T-helper 17 cell (primary cell): Measurements from ENCODE around the gene TSPYL4. TPM values are rescaled to one million over a fixed set of nuclear protein-coding genes. Genes with fewer than 3 reads are reported as not detected.

Experiments used
- ATAC-seq: fragments of 150-1000 bp; cut with Tn5 transposase; 2 replicates; pipeline ENCODE4 v1.10.0; 2021; ENCODE audit warnings: mild to moderate bottlenecking, moderate library complexity
- DNase-seq, 3 donors: peaks; one replicate each; pipeline versions ENCODE4 v3.0.0 to v3.0.0-alpha.2; 2020 to 2021
- H3K9me3 ChIP-seq: one replicate; pipeline ENCODE4 v1.7.0; 2013; ENCODE audit warnings: low read length, mild to moderate bottlenecking; ENCODE audit not compliant: control insufficient read depth, poor library complexity, severe bottlenecking
- H3K27ac Mint-ChIP-seq: one replicate; pipeline ENCODE4 v1.8.0; 2022; ENCODE audit warnings: mild to moderate bottlenecking, moderate library complexity, mixed read lengths
- H3K27me3 Mint-ChIP-seq: one replicate; pipeline ENCODE4 v1.8.0; 2022; ENCODE audit warnings: mixed read lengths
- H3K36me3 Mint-ChIP-seq: one replicate; pipeline ENCODE4 v1.8.0; 2022; ENCODE audit warnings: low read depth, mixed read lengths
- H3K4me1 Mint-ChIP-seq: one replicate; pipeline ENCODE4 v1.8.0; 2022; ENCODE audit warnings: mild to moderate bottlenecking, mixed read lengths
- H3K4me3 Mint-ChIP-seq: one replicate; pipeline ENCODE4 v1.8.0; 2022; ENCODE audit warnings: mild to moderate bottlenecking, moderate library complexity, mixed read lengths
- total RNA-seq, 4 donors: library from RNA in 2 of 4; stranded (reverse) in 2 of 4; gene quantifications; one replicate each; pipeline ENCODE4 v1.2.3 and lab custom pipeline; 2022 to 2026

Gene TSPYL4
- total RNA-seq, 2 donors from 2014 or later: 45.8 to 56.5 TPM

- H3K36me3 Mint-ChIP-seq: peaks cover 7% of the 10 kb centered on the region
- no peak for ATAC-seq
- no peaks in the 10 kb centered on the region for H3K27me3 Mint-ChIP-seq
- DNase-seq: no peak
- H3K4me3 Mint-ChIP-seq: no peak overlapping the region
- H3K27ac Mint-ChIP-seq: peak overlapping the region; percentile 41
- no peaks in the 10 kb centered on the region for H3K9me3 ChIP-seq
- peaks cover 25% of the 10 kb centered on the region for H3K4me1 Mint-ChIP-seq
Measured at GRCh38 chr6:116282698-116283097, 28.8 kb upstream of the TSPYL4 start.

DNA sequence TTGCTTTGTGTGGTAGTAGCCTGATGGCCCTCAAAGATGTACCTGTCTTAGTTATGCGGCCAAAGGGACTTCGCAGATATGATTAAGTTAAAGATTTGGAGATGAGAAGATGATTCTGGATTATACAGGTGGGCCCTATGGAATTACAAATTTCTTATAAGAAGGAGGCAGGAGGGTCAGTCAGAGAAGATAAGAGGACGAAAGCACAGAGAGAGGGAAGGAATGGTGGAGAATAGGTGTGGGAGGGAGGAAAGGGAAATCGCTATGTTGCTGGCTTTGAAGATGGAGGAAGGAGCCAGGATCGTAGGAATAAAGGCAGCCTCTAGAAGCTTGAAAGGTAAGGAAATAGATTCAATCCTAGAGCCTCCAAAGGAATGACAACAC is 27.1 kb upstream of the TSPYL4 start:
- peaks cover 34% of the 10 kb centered on the region for H3K4me1 Mint-ChIP-seq

DNA sequence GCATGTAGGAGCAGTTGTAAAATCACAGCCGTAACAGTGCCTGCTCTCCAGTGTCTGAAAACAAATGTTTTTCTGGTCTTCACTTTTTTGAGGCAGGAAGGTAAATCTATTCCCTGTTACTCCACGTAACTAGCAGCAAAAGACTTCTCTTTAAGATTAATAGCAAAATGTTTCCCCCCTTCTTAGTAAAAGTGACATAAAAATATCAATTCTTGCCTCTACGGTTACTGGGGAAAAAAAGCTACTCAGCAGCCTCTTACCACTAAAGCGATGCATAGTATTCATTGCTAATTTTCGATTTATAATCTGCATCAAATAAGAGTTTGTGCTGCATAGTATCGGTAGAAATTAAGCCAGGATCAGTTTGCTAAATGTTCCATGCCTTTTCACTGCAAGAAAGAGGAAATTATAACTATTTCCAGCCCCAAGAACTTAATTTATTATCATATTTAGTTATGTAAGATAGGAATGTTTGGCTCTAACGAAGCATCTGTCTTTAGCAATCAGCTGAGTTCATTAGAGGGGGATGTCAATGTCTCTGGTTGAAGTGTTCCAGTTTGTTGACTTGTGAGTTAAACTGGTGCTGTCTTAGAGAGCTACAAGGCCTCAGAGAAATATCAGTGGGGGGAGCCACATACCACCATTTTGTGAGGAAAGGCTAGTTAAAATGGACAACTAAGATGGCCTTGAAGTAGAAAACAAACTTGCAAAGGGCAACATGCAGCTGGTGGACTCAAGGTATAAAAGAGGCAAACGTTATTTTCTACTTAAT is 26.5 kb upstream of the TSPYL4 start:
- peak overlapping the region; percentile 98 for H3K27ac Mint-ChIP-seq
- no peaks in the 10 kb centered on the region for H3K27me3 Mint-ChIP-seq
- ATAC-seq (no peak), DNase-seq (no peak)
- H3K36me3 Mint-ChIP-seq: peaks cover 17% of the 10 kb centered on the region
- H3K9me3 ChIP-seq: no peaks in the 10 kb centered on the region
- H3K4me1 Mint-ChIP-seq: peaks cover 38% of the 10 kb centered on the region
- H3K4me3 Mint-ChIP-seq: peak overlapping the region; percentile 99

More for the DNA sequence above, 27.1 kb upstream of the TSPYL4 start:
- H3K27me3 Mint-ChIP-seq: no peaks in the 10 kb centered on the region
- no peaks in the 10 kb centered on the region for H3K9me3 ChIP-seq
- DNase-seq (no peak), ATAC-seq (no peak)
- H3K27ac Mint-ChIP-seq: peak overlapping the region; percentile 98
- peak overlapping the region; percentile 99 for H3K4me3 Mint-ChIP-seq
- H3K36me3 Mint-ChIP-seq: peaks cover 15% of the 10 kb centered on the region

DNA sequence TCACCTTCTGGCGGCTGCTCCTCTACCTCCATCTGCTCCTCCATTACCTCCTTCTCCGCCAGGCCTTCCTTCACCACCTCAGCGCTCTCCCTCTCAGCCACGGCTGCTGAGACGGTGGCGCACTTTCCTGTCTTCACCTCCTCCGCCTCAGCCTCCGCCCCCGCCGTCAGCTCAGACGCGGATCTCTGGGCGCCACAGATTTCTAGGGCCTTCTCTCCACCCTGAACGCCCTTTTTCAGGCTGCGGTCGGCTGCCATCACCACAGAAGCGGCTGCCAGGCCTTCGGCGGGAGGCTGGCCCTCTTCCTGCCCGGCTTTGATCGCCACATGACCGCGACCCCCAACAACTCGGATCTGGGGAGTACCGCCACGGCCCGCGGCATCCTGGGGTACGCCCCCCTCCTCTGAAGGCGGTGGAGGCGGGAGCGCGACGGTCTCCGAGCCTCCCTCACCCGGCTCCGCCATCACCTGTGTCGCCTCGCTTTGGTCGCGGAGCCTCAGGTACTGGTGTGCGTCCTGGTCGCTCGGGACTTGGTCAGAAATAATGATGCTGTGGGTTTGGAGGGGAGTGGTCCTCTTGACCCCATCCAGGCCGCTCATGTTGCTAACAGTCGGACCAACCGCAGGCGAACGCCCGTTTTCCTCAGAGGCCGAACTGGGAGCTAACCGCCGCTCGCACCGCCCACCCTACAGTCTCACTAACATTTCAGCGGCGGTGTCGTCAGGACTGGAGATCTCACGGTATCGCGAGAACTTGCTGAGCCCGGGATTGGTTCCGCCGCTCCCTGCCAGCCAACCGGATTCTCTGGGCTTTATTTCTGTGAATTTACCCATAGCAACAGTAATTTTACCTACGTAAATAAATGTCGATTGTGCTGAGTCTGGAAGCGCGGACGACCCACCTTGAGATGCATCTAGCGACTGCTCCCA is 25.6 kb upstream of the TSPYL4 start, which contains the start of gene TSPYL1:
TSS of gene TSPYL1 (minus strand) at position 699 of the 929 bp plus-strand sequence. CDS start at position 599, 100 bp downstream.
- H3K27me3 Mint-ChIP-seq: no peaks in the 10 kb centered on the region
- H3K36me3 Mint-ChIP-seq: peaks cover 17% of the 10 kb centered on the region
- peaks cover 42% of the 10 kb centered on the region for H3K4me1 Mint-ChIP-seq
- no peaks in the 10 kb centered on the region for H3K9me3 ChIP-seq
- peak within 1 kb of the TSS; percentile 98 for H3K27ac Mint-ChIP-seq
- DNase-seq (peak; percentile 81 to 89 (median 89)), ATAC-seq (peak; percentile 88)
- H3K4me3 Mint-ChIP-seq: peak within 1 kb of the TSS; percentile 99

- Mint-ChIP-seq H3K27ac (peak overlapping the region; percentile 98), H3K4me3 (peak overlapping the region; percentile 99), H3K36me3 (peaks cover 17% of the 10 kb centered on the region), H3K4me1 (peaks cover 47% of the 10 kb centered on the region), H3K27me3 (no peaks in the 10 kb centered on the region)
- no peaks in the 10 kb centered on the region for H3K9me3 ChIP-seq
- DNase-seq (peak in 1 of 3 donors; percentile 11), ATAC-seq (no peak)
Measured at GRCh38 chr6:116278854-116279231, 25.0 kb upstream of the TSPYL4 start.

GRCh38 chr6:116278481-116278829 is 24.6 kb upstream of the TSPYL4 start:
- ATAC-seq (no peak), DNase-seq (peak in 1 of 3 donors; percentile 5)
- no peaks in the 10 kb centered on the region for H3K27me3 Mint-ChIP-seq
- H3K36me3 Mint-ChIP-seq: peaks cover 17% of the 10 kb centered on the region
- no peaks in the 10 kb centered on the region for H3K9me3 ChIP-seq
- H3K4me1 Mint-ChIP-seq: peaks cover 47% of the 10 kb centered on the region
- H3K27ac Mint-ChIP-seq: peak overlapping the region; percentile 98
- peak overlapping the region; percentile 99 for H3K4me3 Mint-ChIP-seq

DNA sequence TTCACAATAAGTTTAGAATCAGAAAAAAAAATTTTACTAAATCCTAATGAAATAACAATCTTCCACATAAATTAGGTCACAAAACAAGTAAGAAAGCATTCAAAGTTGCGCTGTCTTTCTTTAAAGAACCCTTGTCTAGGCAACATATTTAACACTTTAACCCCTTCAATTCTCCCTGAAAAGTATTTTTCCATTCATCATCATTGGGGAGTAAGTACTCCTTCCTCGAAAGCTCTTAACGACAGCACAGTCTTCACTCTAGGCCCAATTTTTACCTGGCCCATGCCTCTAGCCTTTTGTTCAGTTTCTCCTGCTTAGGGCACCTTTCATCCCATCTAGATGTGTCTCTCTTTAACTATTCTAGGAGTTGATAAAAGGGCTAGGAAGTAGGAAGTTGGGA is 23.2 kb upstream of the TSPYL4 start:
- no peak for DNase-seq
- Mint-ChIP-seq H3K36me3 (peaks cover 17% of the 10 kb centered on the region), H3K4me3 (peak overlapping the region; percentile 99), H3K4me1 (peaks cover 47% of the 10 kb centered on the region), H3K27ac (peak overlapping the region; percentile 98), H3K27me3 (no peaks in the 10 kb centered on the region)
- no peaks in the 10 kb centered on the region for H3K9me3 ChIP-seq
- ATAC-seq: no peak

GRCh38 chr6:116271149-116271708 is 17.4 kb upstream of the TSPYL4 start:
- H3K27ac Mint-ChIP-seq: peak overlapping the region; percentile 43
- no peaks in the 10 kb centered on the region for H3K27me3 Mint-ChIP-seq
- DNase-seq (no peak), ATAC-seq (no peak)
- peaks cover 31% of the 10 kb centered on the region for H3K4me1 Mint-ChIP-seq
- peaks cover 5% of the 10 kb centered on the region for H3K36me3 Mint-ChIP-seq
- no peaks in the 10 kb centered on the region for H3K9me3 ChIP-seq
- no peak overlapping the region for H3K4me3 Mint-ChIP-seq

GRCh38 chr6:116268589-116269293 is 14.9 kb upstream of the TSPYL4 start:
- DNase-seq: no peak
- peaks cover 5% of the 10 kb centered on the region for H3K36me3 Mint-ChIP-seq
- no peaks in the 10 kb centered on the region for H3K9me3 ChIP-seq
- H3K4me3 Mint-ChIP-seq: no peak overlapping the region
- H3K27ac Mint-ChIP-seq: peak overlapping the region; percentile 21
- H3K4me1 Mint-ChIP-seq: peaks cover 19% of the 10 kb centered on the region
- no peaks in the 10 kb centered on the region for H3K27me3 Mint-ChIP-seq
- peak; percentile 91 for ATAC-seq

- Mint-ChIP-seq H3K4me1 (peaks cover 19% of the 10 kb centered on the region), H3K36me3 (peaks cover 5% of the 10 kb centered on the region), H3K4me3 (no peak overlapping the region), H3K27ac (peak overlapping the region; percentile 21), H3K27me3 (no peaks in the 10 kb centered on the region)
- no peaks in the 10 kb centered on the region for H3K9me3 ChIP-seq
- no peak for ATAC-seq
- DNase-seq: no peak
Measured at GRCh38 chr6:116267836-116268588, 14.1 kb upstream of the TSPYL4 start.

- H3K27ac Mint-ChIP-seq: no peak overlapping the region
- H3K4me1 Mint-ChIP-seq: peaks cover 17% of the 10 kb centered on the region
- ATAC-seq: no peak
Measured at GRCh38 chr6:116266803-116267202, 12.9 kb upstream of the TSPYL4 start.

More at GRCh38 chr6:116266803-116267202, 12.9 kb upstream of the TSPYL4 start:
- Mint-ChIP-seq H3K27me3 (no peaks in the 10 kb centered on the region), H3K4me3 (no peak overlapping the region), H3K36me3 (peaks cover 5% of the 10 kb centered on the region)
- no peak for DNase-seq
- H3K9me3 ChIP-seq: no peaks in the 10 kb centered on the region
